Hepatocyte (in vitro differentiated cells): ENCODE data around the gene EPHA10. TPM values are rescaled to one million over a fixed set of nuclear protein-coding genes. Genes with fewer than 3 reads are reported as not detected.

Source experiments
- DNase-seq: peaks from one replicate; pipeline ENCODE4 v3.0.0-alpha.2; 2016; ENCODE audit warnings: low spot score
- H2AFZ ChIP-seq: fragments of 200-600 bp; sonication (generic); 2 replicates; pipeline ENCODE4 v1.6.0; 2016; ENCODE audit warnings: antibody characterized with exemption, mild to moderate bottlenecking
- H3K27ac ChIP-seq: fragments of 200-600 bp; sonication (generic); 2 replicates; pipeline ENCODE4 v1.5.1; 2016; ENCODE audit warnings: mild to moderate bottlenecking
- H3K27me3 ChIP-seq: fragments of 200-600 bp; sonication (generic); 2 replicates; pipeline ENCODE4 v1.6.1; 2016
- H3K36me3 ChIP-seq: fragments of 200-600 bp; sonication (generic); replicated peaks from 2 replicates; pipeline ENCODE4 v1.5.1; 2016; ENCODE audit warnings: low read depth; ENCODE audit not compliant: insufficient read depth
- H3K4me1 ChIP-seq: fragments of 200-600 bp; sonication (generic); 2 replicates; pipeline ENCODE4 v1.5.1; 2016; ENCODE audit warnings: mild to moderate bottlenecking, moderate library complexity; ENCODE audit not compliant: insufficient read depth
- H3K4me2 ChIP-seq: fragments of 200-600 bp; sonication (generic); 2 replicates; pipeline ENCODE4 v1.6.0; 2016
- H3K4me3 ChIP-seq: fragments of 200-600 bp; sonication (generic); 2 replicates; pipeline ENCODE4 v1.5.1; 2016; ENCODE audit warnings: mild to moderate bottlenecking
- H3K79me2 ChIP-seq: fragments of 200-600 bp; sonication (generic); 2 replicates; pipeline ENCODE4 v1.6.0; 2017; ENCODE audit warnings: mild to moderate bottlenecking
- H3K9me2 ChIP-seq: fragments of 200-600 bp; sonication (generic); replicated peaks from 2 replicates; pipeline ENCODE4 v1.6.0; 2017; ENCODE audit warnings: mild to moderate bottlenecking; ENCODE audit not compliant: insufficient read depth
- H3K9me3 ChIP-seq: fragments of 200-600 bp; sonication (generic); 2 replicates; pipeline ENCODE4 v1.5.1; 2016; ENCODE audit warnings: low read depth, mild to moderate bottlenecking
- H4K20me1 ChIP-seq: fragments of 200-600 bp; sonication (generic); 2 replicates; pipeline ENCODE4 v1.6.0; 2016; ENCODE audit warnings: mild to moderate bottlenecking; ENCODE audit not compliant: insufficient read depth, poor library complexity, severe bottlenecking
- EZH2 ChIP-seq: fragments of 200-600 bp; sonication (generic); IDR thresholded peaks from 2 replicates; pipeline ENCODE4 v1.6.1; 2016; ENCODE audit warnings: antibody characterized with exemption, mild to moderate bottlenecking, borderline replicate concordance
- EZH2phosphoT487 ChIP-seq: fragments of 200-600 bp; sonication (generic); IDR thresholded peaks from one replicate; pipeline ENCODE4 v1.6.1; 2018; ENCODE audit warnings: antibody characterized with exemption, mild to moderate bottlenecking, low read depth, moderate library complexity; ENCODE audit not compliant: unreplicated experiment, severe bottlenecking
- whole genome bisulfite sequencing: methylation state at CpG from one replicate; pipeline ENCODE4 v1.1.6; 2016; ENCODE audit warnings: low lambda C conversion rate; ENCODE audit errors: missing lambda C conversion rate; 5-methylcytosine and 5-hydroxymethylcytosine counted together
- polyA plus RNA-seq: library from polyadenylated mRNA; unstranded; fragments of >200 nt; fragmentation: Nextera tagmentation; extraction: Ambion mirVana; gene quantifications from 2 replicates; pipeline ENCODE4 v1.2.1, GENCODE V29; 2016
- total RNA-seq: library from RNA; depleted of rRNA; stranded (reverse); fragments of >200 nt; gene quantifications from 2 replicates; pipeline ENCODE4 v1.2.3, GENCODE V29; 2014
- TF ChIP-seq, protein P1 (sequence below): fragments of 200-600 bp; sonication (generic); IDR thresholded peaks from 2 replicates; pipeline ENCODE4 v1.5.1; 2016; ENCODE audit warnings: antibody characterized with exemption, mild to moderate bottlenecking; ENCODE audit not compliant: poor library complexity

EPHA10 gene
- total and polyA plus RNA-seq, 2 experiments from 2014 or later, result 1.3 to 1.5 TPM

DNA sequence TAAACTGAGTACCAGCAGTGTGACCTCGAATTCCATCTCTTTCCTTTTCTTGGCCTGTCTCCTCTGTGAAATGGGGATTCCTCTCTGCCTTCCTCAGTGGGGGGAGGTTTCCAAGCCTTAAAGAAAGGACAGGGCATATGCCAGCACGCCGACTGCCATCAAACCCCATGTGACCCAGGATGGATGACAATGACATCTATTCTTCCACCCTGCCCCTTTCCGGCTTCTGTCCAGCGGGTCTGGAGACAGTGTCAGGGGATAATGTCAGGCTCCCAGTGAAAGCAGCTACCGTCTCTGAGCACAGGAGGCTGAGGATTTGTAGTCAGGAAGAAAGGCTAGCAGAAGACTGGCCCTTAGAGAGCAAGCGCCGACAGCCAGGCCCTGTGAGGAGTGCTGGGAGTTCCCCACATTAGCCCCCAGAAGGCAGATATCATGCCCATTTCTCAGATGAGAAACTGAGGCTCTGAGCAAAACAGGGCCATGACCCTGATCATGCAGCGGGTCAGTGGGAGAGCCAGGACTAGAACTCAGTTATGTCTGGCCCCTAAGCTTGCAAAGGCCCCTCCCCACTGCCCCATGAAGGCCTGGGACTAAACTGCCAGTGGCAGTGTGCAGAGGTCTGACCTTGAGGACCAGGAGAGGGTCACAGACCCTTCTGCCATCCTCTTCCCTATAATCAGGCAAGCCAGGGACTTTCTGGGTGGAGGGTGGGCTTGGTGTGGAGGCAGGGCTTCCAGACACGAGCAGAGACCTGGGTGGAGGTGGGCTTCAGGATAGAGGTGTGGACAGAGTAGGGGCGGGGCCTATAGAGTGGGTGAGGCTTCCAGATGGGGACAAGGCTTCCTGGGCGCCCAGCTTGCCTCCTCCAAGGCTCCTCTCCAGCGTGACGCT is 42.5 kb downstream of the EPHA10 start:
- H3K4me2 ChIP-seq, result no peak overlapping the region
- H3K27me3 ChIP-seq, result no peaks in the 10 kb centered on the region
- H3K4me3 ChIP-seq, result no peak overlapping the region
- no peaks in the 10 kb centered on the region for H3K79me2 ChIP-seq
- no peak overlapping the region for H2AFZ ChIP-seq
- H3K9me3 ChIP-seq, result no peaks in the 10 kb centered on the region
- no peak overlapping the region for H3K27ac ChIP-seq
- no peak for DNase-seq
- no peaks in the 10 kb centered on the region for H3K9me2 ChIP-seq
- no peaks in the 10 kb centered on the region for H3K4me1 ChIP-seq
- TF ChIP-seq EZH2, result no peak
- TF ChIP-seq EZH2phosphoT487, result no peak
- TF ChIP-seq, protein P1, sequence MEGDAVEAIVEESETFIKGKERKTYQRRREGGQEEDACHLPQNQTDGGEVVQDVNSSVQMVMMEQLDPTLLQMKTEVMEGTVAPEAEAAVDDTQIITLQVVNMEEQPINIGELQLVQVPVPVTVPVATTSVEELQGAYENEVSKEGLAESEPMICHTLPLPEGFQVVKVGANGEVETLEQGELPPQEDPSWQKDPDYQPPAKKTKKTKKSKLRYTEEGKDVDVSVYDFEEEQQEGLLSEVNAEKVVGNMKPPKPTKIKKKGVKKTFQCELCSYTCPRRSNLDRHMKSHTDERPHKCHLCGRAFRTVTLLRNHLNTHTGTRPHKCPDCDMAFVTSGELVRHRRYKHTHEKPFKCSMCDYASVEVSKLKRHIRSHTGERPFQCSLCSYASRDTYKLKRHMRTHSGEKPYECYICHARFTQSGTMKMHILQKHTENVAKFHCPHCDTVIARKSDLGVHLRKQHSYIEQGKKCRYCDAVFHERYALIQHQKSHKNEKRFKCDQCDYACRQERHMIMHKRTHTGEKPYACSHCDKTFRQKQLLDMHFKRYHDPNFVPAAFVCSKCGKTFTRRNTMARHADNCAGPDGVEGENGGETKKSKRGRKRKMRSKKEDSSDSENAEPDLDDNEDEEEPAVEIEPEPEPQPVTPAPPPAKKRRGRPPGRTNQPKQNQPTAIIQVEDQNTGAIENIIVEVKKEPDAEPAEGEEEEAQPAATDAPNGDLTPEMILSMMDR, result no peak
- no peaks in the 10 kb centered on the region for H3K36me3 ChIP-seq
- 91% methylated on average over 14 of the region's 14 CpGs for WGBS
- H4K20me1 ChIP-seq, result no peaks in the 10 kb centered on the region

DNA sequence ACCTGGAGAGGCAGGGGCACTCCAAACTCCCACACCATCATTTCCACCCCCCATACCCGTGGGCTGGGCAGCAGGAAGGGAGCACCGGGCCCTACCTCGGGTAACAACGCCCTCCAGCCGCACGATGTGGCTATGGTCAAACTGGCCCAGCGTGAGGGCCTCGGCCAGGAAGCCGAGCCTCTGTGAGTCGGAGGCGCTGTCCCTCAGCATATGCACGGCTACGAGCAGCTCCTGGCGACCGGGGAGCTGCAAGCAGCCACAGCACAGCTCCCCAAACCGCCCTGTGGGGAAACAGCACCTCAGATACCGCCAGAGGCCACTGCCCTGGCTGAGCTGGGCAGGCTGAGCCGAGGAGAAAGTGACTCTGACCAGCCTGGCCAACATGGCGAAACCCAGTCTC is 43.4 kb downstream of the EPHA10 start:
- Histone ChIP-seq H3K27ac (no peak overlapping the region), H3K4me3 (no peak overlapping the region), H3K9me3 (no peaks in the 10 kb centered on the region), H3K79me2 (no peaks in the 10 kb centered on the region), H2AFZ (no peak overlapping the region), H3K27me3 (no peaks in the 10 kb centered on the region), H3K9me2 (no peaks in the 10 kb centered on the region), H3K4me2 (no peak overlapping the region), H3K36me3 (no peaks in the 10 kb centered on the region), H3K4me1 (no peaks in the 10 kb centered on the region), H4K20me1 (no peaks in the 10 kb centered on the region)
- 80% methylated on average over 19 of the region's 19 CpGs for WGBS
- TF ChIP-seq EZH2 (no peak), EZH2phosphoT487 (no peak)
- TF ChIP-seq, protein P1, result no peak
- no peak for DNase-seq

DNA sequence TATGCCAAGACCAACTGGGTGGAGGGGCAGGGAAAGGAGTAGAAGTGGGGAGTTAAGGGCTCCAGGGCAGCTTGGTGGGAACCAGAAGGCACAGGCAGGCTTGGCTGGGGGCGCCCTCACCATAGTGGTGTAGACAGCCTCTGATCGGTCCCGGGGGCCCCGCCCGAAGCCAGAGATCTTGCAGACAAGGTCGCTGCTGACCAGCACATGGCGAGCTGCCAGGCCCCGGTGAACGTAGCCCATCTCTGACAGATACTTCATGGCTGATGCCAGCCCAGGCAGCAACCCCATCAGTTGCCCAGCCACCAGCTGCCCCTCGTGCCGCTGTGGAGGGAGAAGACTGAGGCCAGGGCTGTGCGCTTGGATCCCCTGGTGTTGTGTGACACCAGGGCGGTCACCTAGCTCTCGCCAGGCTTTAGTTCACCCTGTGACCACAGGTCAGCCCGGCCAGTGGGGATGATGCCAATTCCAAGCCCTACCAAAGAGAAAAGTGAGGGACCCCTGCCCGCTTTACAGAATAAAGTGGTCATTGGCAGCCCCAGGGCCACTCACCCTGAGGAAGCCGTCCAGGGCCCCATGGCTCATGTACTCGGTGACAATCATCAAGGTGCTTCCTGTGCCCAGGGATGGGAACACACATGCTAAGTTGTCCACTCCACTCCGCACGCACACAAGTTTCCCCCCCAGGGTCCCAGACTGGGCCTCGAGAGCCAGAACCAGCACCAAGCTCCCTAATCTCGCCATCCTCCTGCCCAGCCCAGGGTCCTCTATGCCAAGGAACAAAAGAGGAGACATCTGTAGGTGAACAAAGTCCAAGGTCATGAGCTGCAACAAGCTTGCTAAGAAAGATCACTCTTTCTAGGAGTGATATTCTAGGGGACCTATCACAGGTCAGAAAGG is 44.4 kb downstream of the EPHA10 start:
- no peak for DNase-seq
- Histone ChIP-seq H3K9me2 (no peaks in the 10 kb centered on the region), H2AFZ (no peak overlapping the region), H3K4me2 (no peak overlapping the region), H3K36me3 (no peaks in the 10 kb centered on the region), H4K20me1 (no peaks in the 10 kb centered on the region), H3K4me1 (no peaks in the 10 kb centered on the region), H3K79me2 (no peaks in the 10 kb centered on the region), H3K4me3 (no peak overlapping the region), H3K27ac (no peak overlapping the region), H3K27me3 (no peaks in the 10 kb centered on the region), H3K9me3 (no peaks in the 10 kb centered on the region)
- TF ChIP-seq EZH2, result no peak
- TF ChIP-seq, protein P1, result no peak
- no peak for TF ChIP-seq EZH2phosphoT487
- WGBS, result 94% methylated on average over 22 of the region's 22 CpGs
